HL-60 (cell line): Measurements from ENCODE around the gene METTL23.
A peak's percentile ranks its signal among the peaks of the same experiment; 100 is the strongest.

Experiments
- POLR2AphosphoS5 ChIP-seq: IDR thresholded peaks from 2 replicates; pipeline ENCODE4 v1.6.1; 2012; ENCODE audit warnings: low read depth
- SPI1 ChIP-seq: IDR thresholded peaks from 2 replicates; pipeline ENCODE4 v1.6.1; 2012; ENCODE audit warnings: low read depth, mild to moderate bottlenecking, borderline replicate concordance
- TF ChIP-seq, protein P1 (sequence below): IDR thresholded peaks from one replicate; pipeline ENCODE4 v1.5.1; 2011; ENCODE audit warnings: low read length, control low read depth, inconsistent platforms; ENCODE audit not compliant: insufficient read depth

DNA sequence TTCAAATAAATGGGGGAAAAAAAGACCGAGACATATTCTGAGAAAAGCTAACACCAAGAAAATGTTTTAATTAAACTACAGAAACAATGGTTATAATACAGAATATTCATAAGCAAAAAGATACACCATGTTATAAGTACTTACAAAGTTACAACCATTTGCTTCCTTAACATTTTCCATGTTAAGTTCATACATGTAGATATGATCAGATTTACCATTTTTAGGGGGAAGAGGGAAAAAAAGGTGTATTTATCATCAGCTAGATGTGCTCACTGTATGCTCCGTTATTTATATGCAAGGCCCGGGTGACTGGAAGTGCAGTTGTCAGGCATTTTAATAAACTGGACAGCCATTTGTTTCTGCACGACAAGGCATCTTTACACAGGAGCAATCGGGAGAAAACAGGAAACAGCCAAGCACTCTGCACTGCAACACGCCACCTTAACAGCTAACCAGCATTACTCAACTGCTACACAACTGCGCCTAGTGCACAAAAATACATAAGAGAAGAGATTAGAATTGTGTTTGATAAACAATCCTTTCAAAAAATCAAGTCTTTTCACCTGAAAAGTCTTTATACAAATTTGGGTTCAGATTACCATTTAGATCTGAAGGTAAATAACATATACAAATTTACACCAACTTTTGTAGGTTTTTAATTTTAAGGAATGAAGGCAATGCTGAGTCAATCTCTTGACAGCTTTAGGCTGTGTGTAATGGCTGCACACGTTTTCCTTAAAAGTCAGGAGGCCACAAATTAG is 7.6 kb downstream of the METTL23 start:
- TF ChIP-seq POLR2AphosphoS5 (no peak; the same call in 1 of the 2 replicates), SPI1 (peak; percentile 2; the same call in 1 of the 2 replicates)
- TF ChIP-seq, protein P1, sequence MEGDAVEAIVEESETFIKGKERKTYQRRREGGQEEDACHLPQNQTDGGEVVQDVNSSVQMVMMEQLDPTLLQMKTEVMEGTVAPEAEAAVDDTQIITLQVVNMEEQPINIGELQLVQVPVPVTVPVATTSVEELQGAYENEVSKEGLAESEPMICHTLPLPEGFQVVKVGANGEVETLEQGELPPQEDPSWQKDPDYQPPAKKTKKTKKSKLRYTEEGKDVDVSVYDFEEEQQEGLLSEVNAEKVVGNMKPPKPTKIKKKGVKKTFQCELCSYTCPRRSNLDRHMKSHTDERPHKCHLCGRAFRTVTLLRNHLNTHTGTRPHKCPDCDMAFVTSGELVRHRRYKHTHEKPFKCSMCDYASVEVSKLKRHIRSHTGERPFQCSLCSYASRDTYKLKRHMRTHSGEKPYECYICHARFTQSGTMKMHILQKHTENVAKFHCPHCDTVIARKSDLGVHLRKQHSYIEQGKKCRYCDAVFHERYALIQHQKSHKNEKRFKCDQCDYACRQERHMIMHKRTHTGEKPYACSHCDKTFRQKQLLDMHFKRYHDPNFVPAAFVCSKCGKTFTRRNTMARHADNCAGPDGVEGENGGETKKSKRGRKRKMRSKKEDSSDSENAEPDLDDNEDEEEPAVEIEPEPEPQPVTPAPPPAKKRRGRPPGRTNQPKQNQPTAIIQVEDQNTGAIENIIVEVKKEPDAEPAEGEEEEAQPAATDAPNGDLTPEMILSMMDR, result no peak
